GM18526 (cell line): ENCODE results near the gene GRM5.

Experiments used
- POLR2A ChIP-seq: IDR thresholded peaks from 3 replicates; pipeline ENCODE4 v1.6.1; 2011; ENCODE audit not compliant: insufficient read length; ENCODE audit errors: extremely low read depth

The GRM5 gene

GRCh38 chr11:88469561-88470225 lies 596.1 kb downstream of the GRM5 start:
- TF ChIP-seq POLR2A = no peak

- no peak for TF ChIP-seq POLR2A
These were observed 601.3 kb downstream of the GRM5 start for GRCh38 chr11:88464528-88464927.

GRCh38 chr11:88455974-88456373 lies 609.8 kb downstream of the GRM5 start:
- no peak for TF ChIP-seq POLR2A

GRCh38 chr11:88454881-88455280 lies 610.9 kb downstream of the GRM5 start:
- TF ChIP-seq POLR2A = no peak
